Muscle of back (tissue), 11 donors: ENCODE measurements around the gene SLX9. TPM values are rescaled to one million over a fixed set of nuclear protein-coding genes. Genes with fewer than 3 reads are reported as not detected.
"Not testable (repeated sequence)": the region's sequence is repeated elsewhere in the genome, so short reads cannot be mapped to it uniquely, and the experiment has no call there.

Experiments
- DNase-seq, 3 donors: peaks; one replicate each; pipeline versions ENCODE4 v3.0.0 to v3.0.0-alpha.2; 2013
- polyA plus RNA-seq, 10 donors: library from polyadenylated mRNA; unstranded; fragments of 120-200 nt; gene quantifications; one replicate each; pipeline ENCODE4 v1.2.1, GENCODE V29; 2013; ENCODE audit not compliant: insufficient read length in 10 of 10

The SLX9 gene
- polyA plus RNA-seq, 10 donors = 13.2 to 22.1 (median 15.8) TPM

DNA sequence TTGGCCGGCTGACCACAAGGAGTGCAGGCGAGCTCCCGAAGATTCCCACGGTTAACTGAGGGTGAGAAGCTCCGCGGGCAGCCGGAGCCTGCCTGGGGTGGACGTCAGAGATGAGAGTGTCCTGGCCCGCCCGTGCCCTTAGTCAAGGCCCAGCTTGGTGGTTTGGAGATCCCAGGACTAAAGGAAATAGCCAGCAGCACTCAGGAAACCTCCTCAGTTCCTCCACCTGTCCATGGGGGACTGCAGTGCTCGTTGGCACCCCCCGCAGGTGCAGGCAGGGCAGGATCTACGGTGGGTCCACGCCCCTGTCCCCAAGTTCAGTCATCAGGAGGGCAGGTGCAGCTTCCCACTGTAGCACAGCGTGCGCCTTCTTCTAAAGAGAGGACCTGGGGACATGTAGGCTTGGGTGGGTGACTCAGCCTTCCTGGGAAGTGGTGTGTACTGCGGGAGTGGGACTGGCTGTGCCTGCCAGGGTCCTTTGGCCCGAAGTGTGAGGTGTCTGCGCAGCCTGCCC, 32.5 kb downstream of the SLX9 start:
- DNase-seq = no peak

DNA sequence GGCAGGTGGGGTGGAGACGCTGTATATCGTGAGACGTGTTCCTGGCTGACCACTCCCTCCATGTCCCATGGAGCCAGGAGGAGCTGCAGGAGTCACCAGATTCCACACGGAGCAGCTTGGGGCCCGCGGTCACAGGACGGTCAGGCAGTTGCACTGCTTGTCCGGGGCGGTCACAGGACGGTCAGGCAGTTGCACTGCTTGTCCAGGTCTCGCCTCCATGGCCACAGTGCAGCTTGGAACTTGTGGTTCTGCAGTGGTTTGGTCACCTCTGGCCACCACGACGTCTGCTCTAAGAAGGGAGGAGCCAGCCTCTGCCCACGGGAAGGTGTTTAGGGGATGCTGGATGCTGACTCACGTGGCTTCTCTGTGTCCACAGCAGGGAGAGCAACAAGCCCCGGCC, 33.0 kb downstream of the SLX9 start:
- DNase-seq = no peak

DNA sequence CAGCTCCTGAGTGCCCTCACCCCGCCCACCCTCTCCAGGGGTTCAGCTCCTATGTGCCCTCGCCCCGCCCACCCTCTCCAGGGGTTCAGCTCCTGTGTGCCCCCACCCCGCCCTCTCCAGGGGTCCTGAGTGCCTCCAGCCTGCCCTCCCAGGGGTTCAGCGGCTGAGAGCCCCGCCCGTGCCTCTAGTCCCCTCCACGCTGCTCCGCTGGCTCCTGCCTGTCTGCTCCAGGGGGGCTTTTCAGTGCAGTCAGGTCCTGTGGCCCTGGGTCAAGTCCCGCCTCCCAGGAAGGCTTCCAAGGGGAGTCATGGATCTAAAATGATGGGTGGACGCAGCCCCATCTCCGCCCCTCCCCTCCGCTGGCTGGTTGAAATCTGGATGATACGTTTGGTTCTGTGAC, 33.8 kb downstream of the SLX9 start:
- DNase-seq = no peak

DNA sequence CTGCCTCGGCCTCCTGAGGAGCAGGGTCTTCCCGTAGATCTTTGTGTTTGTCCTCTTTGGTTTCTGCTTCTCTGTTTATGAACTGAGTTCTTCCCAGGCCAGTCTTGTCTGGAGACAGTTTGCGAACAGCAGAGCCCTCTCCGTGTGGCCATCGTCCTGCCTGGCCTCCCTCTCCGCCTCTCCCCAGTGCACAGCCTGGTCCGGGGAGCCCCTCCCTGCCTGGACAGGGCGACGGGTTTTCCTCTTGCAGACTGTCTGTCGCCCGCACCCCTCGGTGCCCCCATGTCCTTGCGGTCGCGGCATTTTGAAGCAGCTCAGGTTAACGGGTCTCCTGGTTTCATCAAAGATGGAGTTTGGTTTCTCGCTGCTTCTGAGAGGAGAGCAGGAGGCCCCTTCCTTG, 34.8 kb downstream of the SLX9 start:
- DNase-seq = no peak

DNA sequence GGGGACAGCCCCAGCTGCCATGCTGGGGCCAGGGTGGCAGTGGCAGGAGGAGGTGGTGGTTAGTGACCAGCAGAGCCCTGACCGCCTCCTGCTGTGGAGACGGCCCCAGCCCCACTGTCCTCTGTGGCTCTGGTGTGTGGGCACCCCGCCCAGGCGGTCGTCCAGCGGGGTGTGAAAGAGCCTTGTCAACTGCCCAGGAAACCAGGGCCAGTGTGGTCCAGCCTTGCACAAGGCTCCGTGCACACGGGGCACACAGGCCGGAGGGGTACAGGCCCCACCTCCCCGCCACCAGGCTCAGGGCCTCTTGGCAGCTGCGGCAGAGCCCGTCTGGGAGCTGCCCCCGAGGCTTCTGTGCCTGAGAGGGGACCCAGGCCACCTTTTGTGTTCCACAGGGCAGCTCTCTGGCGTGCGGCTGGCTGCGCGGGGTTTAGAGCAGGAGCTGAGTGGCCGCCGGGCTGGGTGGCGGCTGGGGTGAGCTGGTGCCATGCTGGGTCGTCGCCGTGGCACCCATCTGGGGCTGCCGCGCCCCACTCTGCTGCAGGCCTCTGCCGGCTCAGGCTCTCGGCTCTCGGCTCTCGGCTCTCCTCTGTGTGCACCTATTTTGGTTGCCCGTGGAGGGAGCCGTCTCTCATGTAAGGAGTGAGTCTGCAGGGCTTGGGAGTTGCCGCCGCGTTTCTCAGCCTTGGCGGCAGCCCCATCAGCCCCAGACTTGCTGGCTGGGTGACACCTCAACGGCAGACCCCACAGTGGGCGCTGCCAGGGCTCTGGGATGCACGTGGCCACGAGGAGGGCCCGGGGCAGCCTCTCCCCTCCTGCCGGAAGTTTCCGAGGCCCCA, 36.1 kb downstream of the SLX9 start:
- DNase-seq = no peak

DNA sequence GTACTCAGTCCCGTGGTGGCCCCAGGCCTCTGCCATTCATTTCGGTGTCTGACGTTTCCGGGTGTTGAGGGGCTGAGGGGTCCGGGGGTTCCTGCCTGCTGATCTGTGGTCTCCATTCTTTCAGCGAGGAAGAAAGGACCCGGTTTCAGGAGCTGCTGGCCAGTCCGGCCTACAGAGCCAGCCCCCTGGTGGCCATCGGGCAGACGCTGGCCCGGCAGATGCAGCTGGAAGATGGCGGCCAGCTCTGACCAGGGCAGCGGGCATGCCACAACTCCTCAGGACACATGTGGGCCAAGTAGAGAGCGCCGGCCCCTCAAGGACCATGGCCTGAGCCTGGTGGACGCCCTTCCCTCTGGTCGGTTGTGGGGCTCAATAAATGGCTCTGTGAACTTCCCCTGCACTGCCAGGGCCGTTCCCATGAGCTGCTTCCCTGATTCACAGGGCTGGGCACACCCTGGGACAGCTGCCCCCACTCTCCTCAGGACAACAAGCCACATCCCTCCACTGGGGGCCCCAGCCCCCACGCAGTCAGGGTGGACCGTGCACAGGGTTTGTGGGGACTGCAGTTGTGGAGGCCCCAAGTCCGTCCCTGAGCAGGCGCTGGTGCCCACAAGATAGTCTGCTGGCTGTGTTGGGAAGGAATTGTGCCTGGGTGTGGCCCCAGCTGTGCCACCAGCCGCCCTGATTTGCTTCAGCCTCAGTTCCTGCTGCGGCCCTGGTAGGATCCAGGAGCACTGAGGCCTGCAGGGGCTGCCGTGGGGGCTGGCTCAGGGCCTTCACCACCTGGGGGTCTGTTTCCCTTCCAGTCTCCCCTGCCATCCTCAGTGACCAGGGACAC, 36.9 kb downstream of the SLX9 start:
- not testable (repeated sequence) for DNase-seq

DNA sequence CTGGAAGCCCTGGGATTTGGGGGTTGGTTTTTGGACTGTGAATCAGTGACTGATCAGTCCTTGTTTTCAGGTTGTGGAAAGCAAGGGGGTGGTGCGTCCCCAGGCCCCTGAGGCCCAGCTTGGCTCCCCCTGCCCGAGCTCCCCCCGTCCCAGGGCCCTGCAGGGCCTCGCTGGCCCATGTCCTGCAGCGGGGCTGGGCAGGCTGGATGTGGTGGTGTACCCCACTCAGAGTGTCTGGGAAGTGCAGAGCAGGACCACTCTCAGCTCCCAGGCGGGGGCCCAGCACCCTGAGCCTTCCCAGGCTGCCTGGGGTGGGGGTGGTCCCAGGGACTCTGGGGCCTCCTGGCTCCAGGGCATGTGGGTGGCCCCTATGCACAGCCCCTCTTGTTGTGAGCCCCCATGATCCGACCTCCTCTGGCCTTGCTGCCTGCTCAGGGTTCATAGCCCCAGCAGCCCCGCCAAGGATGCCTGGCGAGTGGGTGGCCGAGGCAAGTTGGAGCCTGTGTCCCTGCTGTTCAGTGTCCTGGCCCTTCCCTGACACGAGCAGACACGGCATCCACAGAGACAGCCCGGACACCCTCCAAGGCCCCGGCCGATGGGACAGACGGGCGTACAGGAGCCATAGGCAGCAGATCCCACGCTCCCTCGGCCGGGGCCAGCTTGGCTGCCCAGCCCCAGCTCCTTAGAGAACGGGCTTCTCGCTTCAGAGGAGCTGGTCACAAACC, 37.9 kb downstream of the SLX9 start:
- no peak for DNase-seq

GRCh38 chr21:44979687-44980561, 40.1 kb downstream of the SLX9 start:
- DNase-seq = no peak

GRCh38 chr21:44980562-44981489, 41.0 kb downstream of the SLX9 start:
- DNase-seq = no peak

DNA sequence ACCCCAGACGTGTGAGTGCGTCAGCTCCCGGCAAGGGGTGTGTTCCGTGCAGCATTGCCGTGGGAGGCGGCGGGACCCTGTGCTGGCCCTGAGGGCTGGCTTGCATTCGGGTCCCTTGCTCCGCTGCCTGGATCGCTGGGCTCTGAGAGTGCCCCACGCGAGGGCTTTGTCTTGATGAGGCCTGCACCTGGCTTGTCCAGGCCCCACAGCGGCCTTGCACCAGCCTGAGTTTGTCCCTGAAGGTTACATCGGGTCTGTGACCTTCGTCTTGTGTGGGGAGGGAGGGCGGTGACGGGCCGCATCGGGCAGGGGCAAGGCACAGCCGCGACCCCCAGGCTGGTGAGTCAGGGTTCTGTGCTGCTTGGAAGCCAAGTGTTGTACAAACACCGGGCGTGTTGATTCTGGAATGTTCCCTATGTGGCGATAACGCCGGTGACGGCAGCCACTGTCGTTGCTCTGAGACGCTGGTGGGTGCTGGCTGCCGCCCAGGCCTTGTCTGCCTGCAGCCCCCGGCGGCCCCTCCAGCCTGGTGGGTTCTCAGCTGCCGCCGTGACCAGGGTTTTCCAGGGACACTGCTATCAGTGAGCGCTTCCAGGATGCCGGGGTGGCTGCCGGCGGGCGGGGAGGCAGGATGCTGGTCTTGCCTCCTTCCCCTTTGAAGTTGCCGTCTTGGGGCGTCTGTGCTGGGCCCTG, 42.9 kb downstream of the SLX9 start:
- peak in 2 of 3 donors; percentile 31 to 46 for DNase-seq

GRCh38 chr21:44983421-44984206, 43.8 kb downstream of the SLX9 start:
- DNase-seq = peak in 1 of 3 donors; percentile 14

- DNase-seq = peak in 1 of 3 donors; percentile 31
These were observed 44.6 kb downstream of the SLX9 start for GRCh38 chr21:44984428-44984791.

GRCh38 chr21:44984792-44985440, 45.1 kb downstream of the SLX9 start:
- peak in 1 of 3 donors; percentile 29 for DNase-seq

GRCh38 chr21:44985441-44986401, 45.9 kb downstream of the SLX9 start:
- DNase-seq = peak in 1 of 3 donors; percentile 29

DNA sequence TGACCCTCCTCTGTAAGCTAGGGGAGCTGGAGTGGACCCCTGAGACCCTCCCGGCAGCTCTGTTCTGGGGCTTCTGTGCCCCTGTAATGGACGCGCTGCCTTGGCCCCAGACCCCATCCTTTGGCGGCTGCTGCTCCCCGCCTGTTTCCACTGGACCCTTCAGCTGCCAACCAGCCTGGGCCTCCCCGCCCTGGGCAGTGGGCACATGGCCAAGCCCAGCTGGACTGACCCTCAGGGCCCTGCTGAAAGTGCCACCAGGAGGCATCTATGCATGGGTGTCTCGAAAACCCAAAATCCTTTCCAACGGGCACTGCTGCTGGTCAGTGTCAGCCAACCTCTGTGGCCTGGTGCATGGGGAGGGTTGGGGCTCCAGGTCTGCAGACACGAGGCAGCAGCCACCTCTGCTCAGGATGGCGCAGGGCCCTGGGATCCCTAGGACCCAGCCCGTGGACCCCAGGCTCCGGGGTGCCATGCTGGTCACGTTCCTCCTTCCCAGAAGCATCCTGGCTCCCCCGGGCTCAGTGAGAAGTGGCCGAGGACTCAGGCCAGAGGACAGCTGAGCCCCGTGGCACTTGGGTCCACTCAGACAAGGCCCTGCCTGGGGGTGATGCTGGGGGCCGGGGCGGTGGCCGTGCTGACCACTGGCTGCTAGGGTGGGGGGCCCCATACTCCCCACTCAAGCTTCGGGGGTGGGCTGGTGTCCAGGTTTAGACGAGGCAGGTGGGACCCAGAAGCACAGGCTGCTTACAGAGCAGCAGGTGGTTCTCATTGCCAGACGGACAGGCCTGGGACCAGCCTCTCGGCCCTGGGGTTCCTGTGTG, 46.9 kb downstream of the SLX9 start:
- DNase-seq = no peak
